Gastrocnemius medialis (tissue), 4 donors: Measurements from ENCODE around the gene ISM1. TPM values are rescaled to one million over a fixed set of nuclear protein-coding genes. Genes with fewer than 3 reads are reported as not detected.

Source experiments
- ATAC-seq, 2 donors: fragments of 150-250 bp; one replicate each; pipeline ENCODE4 v1.9.1; 2016
- DNase-seq, 2 donors: peaks; one replicate each; pipeline ENCODE4 v3.0.0-alpha.2; 2019
- H3K27ac ChIP-seq, 4 donors: fragments of 200-600 bp; sonication (generic); 1 replicate in 1 of 4; 2 replicates in 3 of 4; pipeline ENCODE4 v1.5.1; 2016 to 2018; ENCODE audit warnings: mild to moderate bottlenecking in 2 of 4, moderate library complexity in 1 of 4
- H3K27me3 ChIP-seq, 3 donors: fragments of 200-600 bp; sonication (generic) in 2 of 3; 1 replicate in 1 of 3; 2 replicates in 2 of 3; pipeline versions ENCODE4 v1.5.1 to v1.6.0; 2016 to 2019; ENCODE audit warnings: mild to moderate bottlenecking in 1 of 3, moderate library complexity in 1 of 3
- H3K36me3 ChIP-seq, 2 donors: fragments of 200-600 bp; sonication (generic) in 1 of 2; one replicate each; pipeline ENCODE4 v1.5.1; 2017 to 2018
- H3K4me1 ChIP-seq, 2 donors: fragments of 200-600 bp; sonication (generic) in 1 of 2; one replicate each; pipeline ENCODE4 v1.5.1; 2016 to 2017; ENCODE audit warnings: mild to moderate bottlenecking in 2 of 2
- H3K4me3 ChIP-seq, 4 donors: fragments of 200-600 bp; sonication (generic) in 3 of 4; 1 replicate in 1 of 4; 2 replicates in 3 of 4; pipeline ENCODE4 v1.5.1; 2016 to 2019; ENCODE audit warnings: mild to moderate bottlenecking in 2 of 4
- H3K9me3 ChIP-seq, 3 donors: fragments of 200-600 bp; sonication (generic) in 2 of 3; 1 replicate in 1 of 3; 2 replicates in 2 of 3; pipeline ENCODE4 v1.5.1; 2016 to 2019
- POLR2A ChIP-seq, 2 donors: fragments of 450-650 bp; IDR thresholded peaks; one replicate each; pipeline ENCODE4 v1.6.1; 2017; ENCODE audit warnings: antibody characterized with exemption in 2 of 2, mild to moderate bottlenecking in 2 of 2, moderate library complexity in 2 of 2
- in situ Hi-C, 4 donors: fragments of 200-750 bp; cut with MboI; loops; one replicate each; pipeline versions ENCODE4 v1.15.0 to v1.8.0; 2017; ENCODE audit warnings: low sequenced_read_pairs in 4 of 4
- intact Hi-C: fragments of 100-400 bp; cut with DNase I; formaldehyde crosslinking; loops from one replicate; pipeline ENCODE4 v1.15.1; 2023; ENCODE audit warnings: low total_unique reads
- total RNA-seq, 4 donors: library from RNA; depleted of rRNA; stranded (reverse); fragments of >200 nt; gene quantifications; one replicate each; pipeline versions ENCODE4 v1.1.0 to v1.2.3, GENCODE V29; 2016
- TF ChIP-seq, protein P1 (sequence below), 5 experiments: fragments of 450-650 bp in 3 of 5; fragments of 200-600 bp in 2 of 5; sonication (generic) in 2 of 5; IDR thresholded peaks in 4 of 5; conservative IDR thresholded peaks in 1 of 5; 1 replicate in 4 of 5; 2 replicates in 1 of 5; pipeline ENCODE4 v1.5.1; 2016 to 2019; ENCODE audit warnings: antibody characterized with exemption in 5 of 5, mild to moderate bottlenecking in 3 of 5, moderate library complexity in 3 of 5

Gene ISM1
- total RNA-seq, 4 donors from 2014 or later: 0.61 to 3.7 (median 0.78) TPM

DNA sequence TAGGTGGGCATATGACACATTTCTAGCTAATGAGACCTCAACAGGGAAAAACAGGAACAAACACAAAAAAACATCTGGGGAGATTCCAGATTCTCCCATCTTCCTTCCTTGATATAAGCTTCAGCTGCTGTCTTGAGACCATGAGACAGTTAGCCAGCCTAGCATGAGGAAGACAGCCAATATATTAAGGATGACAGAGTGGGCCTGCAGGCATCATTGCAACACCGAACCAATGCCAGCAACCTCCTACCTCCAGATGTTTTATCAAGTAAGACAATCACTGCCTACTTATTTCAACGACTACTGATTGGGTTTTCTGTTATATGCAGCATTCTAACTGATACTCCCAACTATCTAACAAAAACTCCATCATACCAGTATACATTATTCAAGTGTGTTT, 119.0 kb downstream of the ISM1 start:
- in situ Hi-C loops (no loop called here), intact Hi-C loops (no loop called here)
- no peak for TF ChIP-seq POLR2A (IDR thresholded peaks at IDR 0.05)
- TF ChIP-seq, protein P1, sequence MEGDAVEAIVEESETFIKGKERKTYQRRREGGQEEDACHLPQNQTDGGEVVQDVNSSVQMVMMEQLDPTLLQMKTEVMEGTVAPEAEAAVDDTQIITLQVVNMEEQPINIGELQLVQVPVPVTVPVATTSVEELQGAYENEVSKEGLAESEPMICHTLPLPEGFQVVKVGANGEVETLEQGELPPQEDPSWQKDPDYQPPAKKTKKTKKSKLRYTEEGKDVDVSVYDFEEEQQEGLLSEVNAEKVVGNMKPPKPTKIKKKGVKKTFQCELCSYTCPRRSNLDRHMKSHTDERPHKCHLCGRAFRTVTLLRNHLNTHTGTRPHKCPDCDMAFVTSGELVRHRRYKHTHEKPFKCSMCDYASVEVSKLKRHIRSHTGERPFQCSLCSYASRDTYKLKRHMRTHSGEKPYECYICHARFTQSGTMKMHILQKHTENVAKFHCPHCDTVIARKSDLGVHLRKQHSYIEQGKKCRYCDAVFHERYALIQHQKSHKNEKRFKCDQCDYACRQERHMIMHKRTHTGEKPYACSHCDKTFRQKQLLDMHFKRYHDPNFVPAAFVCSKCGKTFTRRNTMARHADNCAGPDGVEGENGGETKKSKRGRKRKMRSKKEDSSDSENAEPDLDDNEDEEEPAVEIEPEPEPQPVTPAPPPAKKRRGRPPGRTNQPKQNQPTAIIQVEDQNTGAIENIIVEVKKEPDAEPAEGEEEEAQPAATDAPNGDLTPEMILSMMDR (IDR thresholded peaks at IDR 0.05 in 4 of 5, conservative IDR thresholded peaks at IDR 0.05 in 1 of 5): no peak
- Histone ChIP-seq H3K36me3 (no peaks in the 10 kb centered on the region), H3K4me1 (no peaks in the 10 kb centered on the region), H3K27me3 (no peaks in the 10 kb centered on the region), H3K4me3 (no peak overlapping the region), H3K9me3 (no peaks in the 10 kb centered on the region), H3K27ac (no peak overlapping the region)
- ATAC-seq (no peak), DNase-seq (no peak)

GRCh38 chr20:13341737-13342393, 120.8 kb downstream of the ISM1 start:
- DNase-seq (no peak), ATAC-seq (no peak)
- intact Hi-C loops (no loop called here), in situ Hi-C loops (no loop called here)
- H3K36me3 ChIP-seq: no peaks in the 10 kb centered on the region
- H3K4me1 ChIP-seq: no peaks in the 10 kb centered on the region
- no peak overlapping the region for H3K4me3 ChIP-seq
- H3K9me3 ChIP-seq: no peaks in the 10 kb centered on the region
- TF ChIP-seq, protein P1 (IDR thresholded peaks at IDR 0.05 in 4 of 5, conservative IDR thresholded peaks at IDR 0.05 in 1 of 5): no peak
- no peak for TF ChIP-seq POLR2A (IDR thresholded peaks at IDR 0.05)
- no peaks in the 10 kb centered on the region for H3K27me3 ChIP-seq
- H3K27ac ChIP-seq: no peak overlapping the region

DNA sequence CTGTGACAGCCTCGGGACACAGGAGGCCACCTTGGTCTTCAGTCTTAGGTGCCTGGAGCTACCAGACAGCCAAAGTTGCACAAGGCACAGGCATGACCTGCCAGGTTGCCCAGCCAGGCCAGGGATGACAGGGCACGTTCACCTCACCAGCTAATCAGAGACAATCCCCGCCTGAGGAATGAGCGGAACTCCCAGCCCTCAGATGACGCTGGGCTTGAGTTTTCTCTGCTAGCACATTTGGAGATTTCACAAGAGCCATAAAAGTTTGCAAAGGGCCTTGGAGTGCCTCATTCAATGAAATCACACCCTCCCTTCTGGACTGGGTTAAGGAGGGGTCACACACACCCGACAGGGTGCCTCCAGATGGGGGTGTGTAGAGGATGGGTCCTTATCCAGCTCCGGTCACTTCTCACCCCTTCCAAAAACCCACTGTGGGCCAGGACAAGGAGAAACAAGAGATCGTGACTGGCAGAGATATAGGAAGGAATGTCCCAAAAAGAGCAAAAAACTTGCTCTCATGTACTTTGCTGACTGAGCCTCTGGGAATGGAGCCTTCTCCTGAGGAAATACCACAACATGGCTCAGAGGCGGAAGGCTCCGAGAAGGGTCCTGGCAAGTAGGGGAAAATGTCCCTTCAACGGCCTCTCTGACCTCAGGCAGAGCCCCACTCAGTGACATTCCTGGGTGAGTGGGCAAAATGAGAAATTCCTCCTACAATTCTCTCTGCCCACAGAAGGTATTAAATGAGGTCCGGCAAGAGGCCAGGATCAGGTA, 121.6 kb downstream of the ISM1 start:
- DNase-seq: no peak
- Histone ChIP-seq H3K27me3 (no peaks in the 10 kb centered on the region), H3K27ac (no peak overlapping the region), H3K4me3 (no peak overlapping the region), H3K9me3 (no peaks in the 10 kb centered on the region), H3K4me1 (no peaks in the 10 kb centered on the region), H3K36me3 (no peaks in the 10 kb centered on the region)
- ATAC-seq: no peak
- in situ Hi-C loops: no loop called here
- intact Hi-C loops: no loop called here
- TF ChIP-seq, protein P1 (IDR thresholded peaks at IDR 0.05 in 4 of 5, conservative IDR thresholded peaks at IDR 0.05 in 1 of 5): no peak
- TF ChIP-seq POLR2A (IDR thresholded peaks at IDR 0.05): no peak

GRCh38 chr20:13344671-13345070, 123.6 kb downstream of the ISM1 start:
- no peaks in the 10 kb centered on the region for H3K4me1 ChIP-seq
- no peaks in the 10 kb centered on the region for H3K9me3 ChIP-seq
- DNase-seq (no peak), ATAC-seq (no peak)
- no peak for TF ChIP-seq POLR2A (IDR thresholded peaks at IDR 0.05)
- TF ChIP-seq, protein P1 (IDR thresholded peaks at IDR 0.05 in 4 of 5, conservative IDR thresholded peaks at IDR 0.05 in 1 of 5): no peak
- no peaks in the 10 kb centered on the region for H3K27me3 ChIP-seq
- intact Hi-C loops: no loop called here
- no peak overlapping the region for H3K4me3 ChIP-seq
- in situ Hi-C loops: no loop called here
- no peaks in the 10 kb centered on the region for H3K36me3 ChIP-seq
- H3K27ac ChIP-seq: no peak overlapping the region
